Liver (tissue), 9 donors: ENCODE data around the gene MFAP3. TPM values are rescaled to one million over a fixed set of nuclear protein-coding genes. Genes with fewer than 3 reads are reported as not detected.

Source experiments
- DNase-seq: peaks from one replicate; pipeline ENCODE4 v3.0.0-alpha.2; 2017; ENCODE audit warnings: low spot score
- H3K27ac ChIP-seq, 2 donors: one replicate each; pipeline ENCODE4 v1.7.0; 2013; ENCODE audit warnings: inconsistent platforms in 2 of 2, low read length in 2 of 2, control low read depth in 1 of 2, low read depth in 1 of 2, mild to moderate bottlenecking in 1 of 2
- H3K27me3 ChIP-seq, 4 donors: one replicate each; pipeline versions ENCODE4 v1.6.1 to v1.7.0; 2013; ENCODE audit warnings: low read length in 3 of 4, inconsistent platforms in 1 of 4, mild to moderate bottlenecking in 1 of 4, moderate library complexity in 1 of 4; ENCODE audit not compliant: control insufficient read depth in 4 of 4, insufficient read depth in 4 of 4
- H3K36me3 ChIP-seq, 4 donors: one replicate each; pipeline versions ENCODE4 v1.6.1 to v1.7.0; 2013; ENCODE audit warnings: low read length in 3 of 4, mild to moderate bottlenecking in 3 of 4, low read depth in 1 of 4, moderate library complexity in 1 of 4; ENCODE audit not compliant: control insufficient read depth in 4 of 4, insufficient read depth in 3 of 4
- H3K4me1 ChIP-seq, 4 donors: one replicate each; pipeline versions ENCODE4 v1.6.1 to v1.7.0; 2013; ENCODE audit warnings: low read length in 3 of 4, mild to moderate bottlenecking in 3 of 4, moderate library complexity in 1 of 4; ENCODE audit not compliant: control insufficient read depth in 4 of 4, insufficient read depth in 4 of 4
- H3K4me3 ChIP-seq, 3 donors: one replicate each; pipeline versions ENCODE4 v1.6.1 to v1.7.0; 2013; ENCODE audit warnings: low read length in 3 of 3, control low read depth in 1 of 3, low read depth in 1 of 3, mild to moderate bottlenecking in 1 of 3
- H3K9ac ChIP-seq, 2 donors: one replicate each; pipeline ENCODE4 v1.7.0; 2013; ENCODE audit warnings: low read length in 2 of 2, mild to moderate bottlenecking in 2 of 2, moderate library complexity in 2 of 2, control low read depth in 1 of 2, low read depth in 1 of 2
- H3K9me3 ChIP-seq, 4 donors: one replicate each; pipeline versions ENCODE4 v1.6.1 to v1.7.0; 2013; ENCODE audit warnings: low read length in 3 of 4; ENCODE audit not compliant: control insufficient read depth in 4 of 4
- ATF3 ChIP-seq: IDR thresholded peaks from 2 replicates; pipeline ENCODE4 v1.6.1; 2016; ENCODE audit warnings: antibody characterized with exemption
- CTCF ChIP-seq: fragments of 150-350 bp; IDR thresholded peaks from 2 replicates; pipeline ENCODE4 v1.5.1; 2017; ENCODE audit warnings: improper control_type of control experiment, low read depth, low read length; ENCODE audit not compliant: missing input control
- EGR1 ChIP-seq, 2 donors: IDR thresholded peaks; 2 replicates each; pipeline ENCODE4 v1.6.1; 2016 to 2018; ENCODE audit warnings: antibody characterized with exemption in 2 of 2, low read depth in 2 of 2
- FOXA1 ChIP-seq: IDR thresholded peaks from 2 replicates; pipeline ENCODE4 v1.6.1; 2016; ENCODE audit warnings: antibody characterized with exemption
- FOXA2 ChIP-seq: IDR thresholded peaks from 2 replicates; pipeline ENCODE4 v1.6.1; 2016; ENCODE audit warnings: antibody characterized with exemption
- GABPA ChIP-seq, 2 donors: IDR thresholded peaks in 1 of 2; conservative IDR thresholded peaks in 1 of 2; 2 replicates each; pipeline ENCODE4 v1.6.1; 2016; ENCODE audit warnings: antibody characterized with exemption in 2 of 2, mild to moderate bottlenecking in 1 of 2, moderate library complexity in 1 of 2
- HNF4A ChIP-seq, 2 donors: conservative IDR thresholded peaks; 2 replicates each; pipeline ENCODE4 v1.6.1; 2016; ENCODE audit warnings: antibody characterized with exemption in 2 of 2, mild to moderate bottlenecking in 2 of 2
- HNF4G ChIP-seq: IDR thresholded peaks from 2 replicates; pipeline ENCODE4 v1.6.1; 2016; ENCODE audit warnings: antibody characterized with exemption
- JUND ChIP-seq, 2 donors: IDR thresholded peaks; 2 replicates each; pipeline ENCODE4 v1.6.1; 2016; ENCODE audit warnings: antibody characterized with exemption in 2 of 2
- MAX ChIP-seq: IDR thresholded peaks from 2 replicates; pipeline ENCODE4 v1.6.1; 2016; ENCODE audit warnings: antibody characterized with exemption
- NR2F2 ChIP-seq: IDR thresholded peaks from 2 replicates; pipeline ENCODE4 v1.6.1; 2016; ENCODE audit warnings: antibody characterized with exemption
- RAD21 ChIP-seq, 2 donors: IDR thresholded peaks; 2 replicates each; pipeline ENCODE4 v1.6.1; 2016; ENCODE audit warnings: antibody characterized with exemption in 2 of 2, mild to moderate bottlenecking in 2 of 2
- REST ChIP-seq: IDR thresholded peaks from 2 replicates; pipeline ENCODE4 v1.6.1; 2016; ENCODE audit warnings: antibody characterized with exemption, mild to moderate bottlenecking
- RXRA ChIP-seq, 2 donors: IDR thresholded peaks; 2 replicates each; pipeline ENCODE4 v1.6.1; 2017 to 2018; ENCODE audit warnings: antibody characterized with exemption in 2 of 2, mild to moderate bottlenecking in 1 of 2
- SP1 ChIP-seq: IDR thresholded peaks from 2 replicates; pipeline ENCODE4 v1.6.1; 2018; ENCODE audit warnings: antibody characterized with exemption, mild to moderate bottlenecking
- TAF1 ChIP-seq: conservative IDR thresholded peaks from 2 replicates; pipeline ENCODE4 v1.6.1; 2016; ENCODE audit warnings: antibody characterized with exemption, mild to moderate bottlenecking
- YY1 ChIP-seq: IDR thresholded peaks from 2 replicates; pipeline ENCODE4 v1.6.1; 2016; ENCODE audit warnings: antibody characterized with exemption, mild to moderate bottlenecking
- ZBTB33 ChIP-seq: IDR thresholded peaks from 2 replicates; pipeline ENCODE4 v1.6.1; 2016; ENCODE audit warnings: antibody characterized with exemption
- WGBS: extraction: QIAGEN DNeasy Blood & Tissue Kit; methylation state at CpG from one replicate; pipeline ENCODE4 v1.1.7; 2013; 5-methylcytosine and 5-hydroxymethylcytosine counted together
- polyA plus RNA-seq, 2 donors: library from polyadenylated mRNA; stranded (reverse) in 1 of 2; unstranded in 1 of 2; fragments of 200-250 nt in 1 of 2; fragments of >200 nt in 1 of 2; fragmentation: Nextera tagmentation in 1 of 2; extraction: Ambion mirVana in 1 of 2; gene quantifications; one replicate each; pipeline versions ENCODE4 v1.2.1 to v1.2.3, GENCODE V29; 2013 to 2015
- total RNA-seq, 2 donors: library from RNA; depleted of rRNA; stranded (reverse); fragments of >200 nt; gene quantifications; one replicate each; pipeline ENCODE4 v1.2.3, GENCODE V29; 2014
- donor health status: healthy.
- donor health status: healthy.
- donor health status: healthy.
- donor health status: healthy.
- donor health status: healthy.

MFAP3 gene
- total and polyA plus RNA-seq, 4 donors: 2.7 to 42.8 (median 23.6) TPM

DNA sequence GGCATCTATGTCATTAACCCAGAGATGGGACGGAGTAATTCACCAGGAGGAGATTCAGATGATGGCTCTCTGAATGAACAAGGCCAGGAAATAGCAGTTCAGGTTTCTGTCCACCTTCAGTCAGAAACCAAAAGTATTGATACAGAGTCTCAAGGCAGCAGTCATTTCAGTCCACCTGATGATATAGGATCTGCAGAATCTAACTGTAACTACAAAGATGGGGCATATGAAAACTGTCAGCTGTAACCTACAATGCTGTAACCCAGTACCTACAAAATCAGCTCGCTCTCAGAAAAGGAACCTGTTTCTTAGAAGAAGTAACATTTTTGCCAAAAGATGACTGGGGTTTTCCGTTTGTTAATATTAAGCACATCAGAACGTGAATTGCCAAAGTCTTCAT, 14.7 kb downstream of the MFAP3 start:
- Histone ChIP-seq H3K27ac (no peak overlapping the region), H3K36me3 (peaks cover 2 to 11% (median 8%) of the 10 kb centered on the region in 4 donors), H3K9me3 (no peaks in the 10 kb centered on the region), H3K9ac (no peak overlapping the region), H3K4me1 (no peaks in the 10 kb centered on the region), H3K27me3 (no peaks in the 10 kb centered on the region), H3K4me3 (no peak overlapping the region)
- 96% methylated on average over 4 of the region's 4 CpGs for WGBS
- DNase-seq: no peak
- TF ChIP-seq YY1 (no peak), JUND (IDR thresholded peaks at IDR 0.05) (no peak), HNF4A (conservative IDR thresholded peaks at IDR 0.05) (no peak), CTCF (no peak), TAF1 (no peak), SP1 (no peak), MAX (no peak), RXRA (IDR thresholded peaks at IDR 0.05) (no peak), REST (no peak), EGR1 (IDR thresholded peaks at IDR 0.05; ENCODE audit: low read depth in 2 of 2) (no peak), FOXA2 (no peak), HNF4G (no peak), RAD21 (IDR thresholded peaks at IDR 0.05) (no peak), FOXA1 (no peak), GABPA (IDR thresholded peaks at IDR 0.05 in 1 of 2, conservative IDR thresholded peaks at IDR 0.05 in 1 of 2) (no peak), ATF3 (no peak), NR2F2 (no peak)

GRCh38 chr5:154055201-154055600, 16.4 kb downstream of the MFAP3 start:
- Histone ChIP-seq H3K9ac (no peak overlapping the region), H3K9me3 (no peaks in the 10 kb centered on the region), H3K4me3 (no peak overlapping the region), H3K36me3 (peaks cover 2 to 11% (median 8%) of the 10 kb centered on the region in 4 donors), H3K27ac (no peak overlapping the region), H3K27me3 (no peaks in the 10 kb centered on the region), H3K4me1 (peaks cover 0 to 11% (median 7%) of the 10 kb centered on the region in 4 donors)
- 94% methylated on average over 2 of the region's 2 CpGs for WGBS
- DNase-seq: no peak
- TF ChIP-seq YY1: no peak
- no peak for TF ChIP-seq TAF1
- no peak for TF ChIP-seq RXRA (IDR thresholded peaks at IDR 0.05)
- TF ChIP-seq NR2F2: no peak
- TF ChIP-seq RAD21 (IDR thresholded peaks at IDR 0.05): no peak
- TF ChIP-seq FOXA1: no peak
- TF ChIP-seq SP1: no peak
- TF ChIP-seq HNF4A (conservative IDR thresholded peaks at IDR 0.05): no peak
- no peak for TF ChIP-seq HNF4G
- no peak for TF ChIP-seq ATF3
- no peak for TF ChIP-seq JUND (IDR thresholded peaks at IDR 0.05)
- no peak for TF ChIP-seq ZBTB33
- no peak for TF ChIP-seq REST
- no peak for TF ChIP-seq MAX
- TF ChIP-seq FOXA2: no peak
- no peak for TF ChIP-seq EGR1 (IDR thresholded peaks at IDR 0.05; ENCODE audit: low read depth in 2 of 2)
- no peak for TF ChIP-seq GABPA (IDR thresholded peaks at IDR 0.05 in 1 of 2, conservative IDR thresholded peaks at IDR 0.05 in 1 of 2)
